Gastrocnemius medialis (tissue), 4 donors: ENCODE measurements around the gene PMEPA1. TPM values are rescaled to one million over a fixed set of nuclear protein-coding genes. Genes with fewer than 3 reads are reported as not detected.

Experiments used
- ATAC-seq, 2 donors: fragments of 150-250 bp; one replicate each; pipeline ENCODE4 v1.9.1; 2016
- DNase-seq, 2 donors: peaks; one replicate each; pipeline ENCODE4 v3.0.0-alpha.2; 2019
- H3K27ac ChIP-seq, 4 donors: fragments of 200-600 bp; sonication (generic); 1 replicate in 1 of 4; 2 replicates in 3 of 4; pipeline ENCODE4 v1.5.1; 2016 to 2018; ENCODE audit warnings: mild to moderate bottlenecking in 2 of 4, moderate library complexity in 1 of 4
- H3K27me3 ChIP-seq, 3 donors: fragments of 200-600 bp; sonication (generic) in 2 of 3; 1 replicate in 1 of 3; 2 replicates in 2 of 3; pipeline versions ENCODE4 v1.5.1 to v1.6.0; 2016 to 2019; ENCODE audit warnings: mild to moderate bottlenecking in 1 of 3, moderate library complexity in 1 of 3
- H3K36me3 ChIP-seq, 2 donors: fragments of 200-600 bp; sonication (generic) in 1 of 2; one replicate each; pipeline ENCODE4 v1.5.1; 2017 to 2018
- H3K4me1 ChIP-seq, 2 donors: fragments of 200-600 bp; sonication (generic) in 1 of 2; one replicate each; pipeline ENCODE4 v1.5.1; 2016 to 2017; ENCODE audit warnings: mild to moderate bottlenecking in 2 of 2
- H3K4me3 ChIP-seq, 4 donors: fragments of 200-600 bp; sonication (generic) in 3 of 4; 1 replicate in 1 of 4; 2 replicates in 3 of 4; pipeline ENCODE4 v1.5.1; 2016 to 2019; ENCODE audit warnings: mild to moderate bottlenecking in 2 of 4
- H3K9me3 ChIP-seq, 3 donors: fragments of 200-600 bp; sonication (generic) in 2 of 3; 1 replicate in 1 of 3; 2 replicates in 2 of 3; pipeline ENCODE4 v1.5.1; 2016 to 2019
- CTCF ChIP-seq, 5 experiments: fragments of 450-650 bp in 3 of 5; fragments of 200-600 bp in 2 of 5; sonication (generic) in 2 of 5; IDR thresholded peaks in 4 of 5; conservative IDR thresholded peaks in 1 of 5; 1 replicate in 4 of 5; 2 replicates in 1 of 5; pipeline ENCODE4 v1.5.1; 2016 to 2019; ENCODE audit warnings: antibody characterized with exemption in 5 of 5, mild to moderate bottlenecking in 3 of 5, moderate library complexity in 3 of 5
- POLR2A ChIP-seq, 2 donors: fragments of 450-650 bp; IDR thresholded peaks; one replicate each; pipeline ENCODE4 v1.6.1; 2017; ENCODE audit warnings: antibody characterized with exemption in 2 of 2, mild to moderate bottlenecking in 2 of 2, moderate library complexity in 2 of 2
- in situ Hi-C, 4 donors: fragments of 200-750 bp; cut with MboI; loops; one replicate each; pipeline versions ENCODE4 v1.15.0 to v1.8.0; 2017; ENCODE audit warnings: low sequenced_read_pairs in 4 of 4
- intact Hi-C: fragments of 100-400 bp; cut with DNase I; formaldehyde crosslinking; loops from one replicate; pipeline ENCODE4 v1.15.1; 2023; ENCODE audit warnings: low total_unique reads
- total RNA-seq, 4 donors: library from RNA; depleted of rRNA; stranded (reverse); fragments of >200 nt; gene quantifications; one replicate each; pipeline versions ENCODE4 v1.1.0 to v1.2.3, GENCODE V29; 2016

The PMEPA1 gene
- total RNA-seq, 4 donors from 2014 or later = 1.5 to 8.1 (median 5.8) TPM

GRCh38 chr20:57601737-57602136 is 108.1 kb downstream of the PMEPA1 start:
- no peak overlapping the region for H3K4me3 ChIP-seq
- no peaks in the 10 kb centered on the region for H3K9me3 ChIP-seq
- TF ChIP-seq POLR2A (IDR thresholded peaks at IDR 0.05) (no peak), CTCF (IDR thresholded peaks at IDR 0.05 in 4 of 5, conservative IDR thresholded peaks at IDR 0.05 in 1 of 5) (no peak)
- ATAC-seq = no peak
- intact Hi-C loops = no loop called here
- H3K27ac ChIP-seq = no peak overlapping the region
- H3K36me3 ChIP-seq = no peaks in the 10 kb centered on the region
- no peaks in the 10 kb centered on the region for H3K27me3 ChIP-seq
- in situ Hi-C loops = loop anchor here (5.0 to 10.0 kb wide), 4 partner anchors 606 to 616 kb away; no protein-coding TSS in a partner anchor
- DNase-seq = no peak
- H3K4me1 ChIP-seq = peaks cover 0 to 4% of the 10 kb centered on the region in 2 donors

GRCh38 chr20:57601211-57601570 is 108.6 kb downstream of the PMEPA1 start:
- in situ Hi-C loops (loop anchor here (5.0 to 10.0 kb wide), 4 partner anchors 606 to 616 kb away; no protein-coding TSS in a partner anchor), intact Hi-C loops (no loop called here)
- Histone ChIP-seq H3K27me3 (no peaks in the 10 kb centered on the region), H3K4me3 (no peak overlapping the region), H3K4me1 (peaks cover 0 to 6% of the 10 kb centered on the region in 2 donors), H3K9me3 (no peaks in the 10 kb centered on the region), H3K27ac (no peak overlapping the region), H3K36me3 (no peaks in the 10 kb centered on the region)
- TF ChIP-seq CTCF (IDR thresholded peaks at IDR 0.05 in 4 of 5, conservative IDR thresholded peaks at IDR 0.05 in 1 of 5) = no peak
- no peak for TF ChIP-seq POLR2A (IDR thresholded peaks at IDR 0.05)
- DNase-seq = no peak
- no peak for ATAC-seq

GRCh38 chr20:57600320-57601210 is 109.2 kb downstream of the PMEPA1 start:
- no peak overlapping the region for H3K27ac ChIP-seq
- H3K27me3 ChIP-seq = no peaks in the 10 kb centered on the region
- H3K4me3 ChIP-seq = no peak overlapping the region
- peaks cover 0 to 6% of the 10 kb centered on the region in 2 donors for H3K4me1 ChIP-seq
- DNase-seq (no peak), ATAC-seq (no peak)
- in situ Hi-C loops (loop anchor here (5.0 to 10.0 kb wide), 4 partner anchors 607 to 617 kb away; no protein-coding TSS in a partner anchor), intact Hi-C loops (no loop called here)
- H3K9me3 ChIP-seq = no peaks in the 10 kb centered on the region
- TF ChIP-seq POLR2A (IDR thresholded peaks at IDR 0.05) (no peak), CTCF (IDR thresholded peaks at IDR 0.05 in 4 of 5, conservative IDR thresholded peaks at IDR 0.05 in 1 of 5) (no peak)
- H3K36me3 ChIP-seq = no peaks in the 10 kb centered on the region

- Histone ChIP-seq H3K27me3 (no peaks in the 10 kb centered on the region), H3K9me3 (no peaks in the 10 kb centered on the region), H3K4me1 (peaks cover 0 to 6% of the 10 kb centered on the region in 2 donors), H3K36me3 (no peaks in the 10 kb centered on the region), H3K27ac (no peak overlapping the region), H3K4me3 (no peak overlapping the region)
- no peak for DNase-seq
- intact Hi-C loops (loop anchor here (10.0 kb wide), 1 partner anchor 214 kb away; no protein-coding TSS in a partner anchor), in situ Hi-C loops (loop anchor here in 1 of 4 donors (10.0 kb wide), 1 partner anchor 224 kb away; no protein-coding TSS in a partner anchor)
- no peak for TF ChIP-seq POLR2A (IDR thresholded peaks at IDR 0.05)
- no peak for TF ChIP-seq CTCF (IDR thresholded peaks at IDR 0.05 in 4 of 5, conservative IDR thresholded peaks at IDR 0.05 in 1 of 5)
- ATAC-seq = no peak
These were observed 111.3 kb downstream of the PMEPA1 start for GRCh38 chr20:57598491-57598890.

Other genes with a start within 250 kb of the PMEPA1 start
- gene CTCFL, start 184.9 kb downstream of the PMEPA1 start, total RNA-seq = not detected
- gene PCK1, start 148.9 kb downstream of the PMEPA1 start, total RNA-seq = 1 to 10 TPM in 3 of 4 donors, under 1 TPM in 1; 0.10 to 3.2 (median 1.7) TPM
- not detected for gene ZBP1, start 89.6 kb downstream of the PMEPA1 start, total RNA-seq